GM21360 (cell line): ENCODE results near the gene TEDDM1.

ENCODE experiments used
- ATAC-seq: cut with Tn5 transposase; IDR thresholded peaks from one replicate; pipeline ENCODE4 v1.9.1; 2021; ENCODE audit warnings: mild to moderate bottlenecking, moderate library complexity; ENCODE audit not compliant: unreplicated experiment

The TEDDM1 gene

GRCh38 chr1:182407724-182408123 is 7.3 kb upstream of the TEDDM1 start:
- no peak for ATAC-seq

GRCh38 chr1:182406012-182406411 is 5.5 kb upstream of the TEDDM1 start:
- no peak for ATAC-seq

DNA sequence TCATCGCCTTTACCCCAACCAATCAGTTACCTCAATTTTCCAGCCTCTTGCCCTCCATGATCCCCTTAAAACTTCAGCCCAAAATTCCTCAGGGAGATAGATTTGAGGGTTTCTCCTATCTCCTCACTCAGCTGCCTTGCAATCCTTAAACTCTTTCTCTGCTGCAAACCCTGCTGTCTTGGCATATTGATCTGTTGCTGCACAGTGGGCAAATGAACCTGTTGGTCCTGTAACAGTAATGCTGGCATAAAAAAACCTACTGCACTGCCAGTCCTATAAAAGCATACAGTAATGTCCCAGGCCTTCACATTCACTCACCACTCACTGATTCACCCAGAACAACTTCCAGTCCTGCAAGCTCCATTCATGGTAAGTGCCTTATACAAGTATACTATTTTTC is 5.1 kb upstream of the TEDDM1 start:
- ATAC-seq, result no peak

DNA sequence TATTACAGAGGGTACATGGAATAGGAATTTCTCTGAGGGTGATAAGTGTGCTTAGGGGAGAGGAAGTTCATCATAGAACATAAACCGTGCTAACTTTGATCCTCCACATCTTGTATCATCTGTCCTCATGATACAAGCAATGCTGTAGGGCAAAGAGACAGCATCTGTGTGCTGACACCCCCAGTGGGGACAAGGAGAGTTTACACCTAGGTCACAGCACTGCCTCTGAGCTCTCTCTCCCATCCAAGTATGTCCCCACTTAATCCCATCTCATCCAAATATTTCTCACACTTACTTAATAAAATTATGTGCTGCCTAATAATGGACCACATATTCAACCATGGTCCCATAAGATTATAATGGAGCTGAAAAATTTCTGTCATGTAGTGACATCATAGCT is 4.3 kb upstream of the TEDDM1 start:
- no peak for ATAC-seq

DNA sequence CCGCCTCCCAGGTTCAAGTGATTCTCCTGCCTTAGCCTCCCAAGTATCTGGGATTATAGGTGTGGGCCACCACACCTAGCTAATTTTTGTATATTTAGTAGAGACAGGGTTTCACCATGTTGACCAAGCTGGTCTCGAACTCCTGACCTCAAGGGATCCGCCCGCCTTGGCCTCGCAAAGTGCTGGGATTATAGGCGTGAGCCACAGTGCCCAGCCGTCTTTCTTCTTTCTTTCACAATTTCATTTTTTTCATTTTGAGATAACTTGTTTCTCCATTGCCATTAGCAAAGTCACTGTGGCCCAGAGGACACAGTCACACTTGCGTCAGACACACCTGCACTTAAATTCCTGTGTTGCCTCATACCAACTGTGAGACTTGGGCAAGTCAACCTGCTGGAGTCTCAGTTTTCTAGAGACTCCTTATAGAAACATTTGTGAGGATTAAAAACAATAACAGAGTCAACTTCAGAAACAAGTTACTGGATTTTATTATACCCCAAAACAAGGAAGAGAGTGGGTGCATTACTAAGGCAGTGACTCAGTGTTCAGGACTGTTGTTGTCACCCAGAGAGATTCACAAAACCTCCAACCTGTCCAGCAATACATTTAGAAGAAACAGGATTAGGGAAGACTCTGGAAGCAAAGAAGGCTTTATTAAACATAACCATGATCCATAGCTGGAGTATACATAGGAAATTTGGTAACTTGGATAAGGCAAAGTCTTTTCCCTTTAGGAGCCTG is 2.6 kb downstream of the TEDDM1 start:
- no peak for ATAC-seq

DNA sequence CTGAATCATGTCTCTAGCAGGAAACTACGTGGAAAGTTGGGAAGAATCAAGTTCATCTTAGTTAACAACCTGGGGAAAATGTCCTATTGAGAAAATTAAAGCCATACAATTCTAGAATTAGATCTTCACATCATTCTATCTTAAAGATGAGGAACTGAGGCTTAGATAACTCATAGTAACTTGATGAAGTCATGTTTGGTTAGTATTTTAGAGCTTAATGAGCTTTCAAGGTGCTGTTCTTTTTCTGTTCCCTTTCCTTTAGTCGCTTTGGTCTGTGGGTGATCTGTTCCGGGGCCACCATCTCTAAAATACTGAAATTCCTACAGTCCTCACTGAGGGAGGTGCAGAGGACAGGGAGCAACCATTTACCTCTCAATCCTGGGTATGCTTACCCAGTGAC is 4.6 kb downstream of the TEDDM1 start:
- ATAC-seq, result no peak

GRCh38 chr1:182394055-182394775 is 6.3 kb downstream of the TEDDM1 start:
- no peak for ATAC-seq

DNA sequence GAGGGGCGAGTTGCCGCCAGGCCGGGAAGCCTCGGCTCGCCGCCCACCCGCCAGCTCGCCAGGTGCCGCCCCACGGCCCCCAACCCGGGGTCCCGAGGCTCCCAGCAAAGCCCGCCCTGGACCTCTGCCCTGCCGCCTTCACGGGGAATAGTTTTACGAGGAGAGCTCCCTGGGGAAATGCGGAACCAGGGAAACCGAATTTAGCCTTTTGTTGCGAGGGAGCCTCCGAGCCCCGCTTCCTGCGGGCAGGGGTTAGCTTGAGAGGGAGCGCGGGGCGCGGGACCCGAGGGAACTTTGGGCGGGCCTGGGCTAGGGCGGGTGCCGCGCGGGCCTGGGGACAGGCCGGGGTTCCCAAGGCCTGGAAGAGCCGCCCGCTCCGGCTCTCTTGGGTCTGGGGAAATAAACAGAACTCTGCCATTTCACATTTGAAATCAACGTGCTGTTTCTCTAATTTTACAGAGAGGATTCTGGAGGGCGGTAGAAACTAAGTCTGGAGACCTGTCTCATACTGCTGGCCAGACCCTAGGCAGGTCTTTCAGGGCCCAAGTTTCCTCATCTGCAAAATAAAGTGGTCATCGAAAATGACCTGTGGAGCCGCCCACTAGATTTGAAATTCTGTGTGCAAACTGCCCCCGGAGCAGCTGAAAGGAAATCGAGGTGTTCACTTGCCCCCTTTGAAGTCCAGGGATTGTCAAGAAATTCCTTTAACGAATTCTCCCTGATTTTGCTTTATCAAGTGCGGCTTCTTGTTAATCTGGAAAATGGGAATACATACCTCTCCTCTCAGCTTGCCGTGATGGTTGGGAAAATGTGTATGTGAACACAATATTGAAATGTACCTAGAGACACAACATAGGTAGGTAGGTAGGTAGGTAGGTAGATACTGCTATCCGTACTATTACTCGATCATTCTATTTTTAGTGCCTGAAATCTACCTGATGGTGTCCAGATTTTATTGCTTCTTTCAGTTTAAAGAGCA is 8.1 kb downstream of the TEDDM1 start:
- ATAC-seq, result peak; percentile 11

GRCh38 chr1:182391362-182392049 is 9.0 kb downstream of the TEDDM1 start, which contains the start of gene GLUL:
Gene GLUL (minus strand): TSS chr1:182391790. CDS start chr1:182388737, 3,053 bp downstream.
- peak; percentile 71 for ATAC-seq

GRCh38 chr1:182391028-182391361 is 9.5 kb downstream of the TEDDM1 start:
- no peak for ATAC-seq

- no peak for ATAC-seq
Measured at GRCh38 chr1:182389619-182390047, 10.8 kb downstream of the TEDDM1 start.

DNA sequence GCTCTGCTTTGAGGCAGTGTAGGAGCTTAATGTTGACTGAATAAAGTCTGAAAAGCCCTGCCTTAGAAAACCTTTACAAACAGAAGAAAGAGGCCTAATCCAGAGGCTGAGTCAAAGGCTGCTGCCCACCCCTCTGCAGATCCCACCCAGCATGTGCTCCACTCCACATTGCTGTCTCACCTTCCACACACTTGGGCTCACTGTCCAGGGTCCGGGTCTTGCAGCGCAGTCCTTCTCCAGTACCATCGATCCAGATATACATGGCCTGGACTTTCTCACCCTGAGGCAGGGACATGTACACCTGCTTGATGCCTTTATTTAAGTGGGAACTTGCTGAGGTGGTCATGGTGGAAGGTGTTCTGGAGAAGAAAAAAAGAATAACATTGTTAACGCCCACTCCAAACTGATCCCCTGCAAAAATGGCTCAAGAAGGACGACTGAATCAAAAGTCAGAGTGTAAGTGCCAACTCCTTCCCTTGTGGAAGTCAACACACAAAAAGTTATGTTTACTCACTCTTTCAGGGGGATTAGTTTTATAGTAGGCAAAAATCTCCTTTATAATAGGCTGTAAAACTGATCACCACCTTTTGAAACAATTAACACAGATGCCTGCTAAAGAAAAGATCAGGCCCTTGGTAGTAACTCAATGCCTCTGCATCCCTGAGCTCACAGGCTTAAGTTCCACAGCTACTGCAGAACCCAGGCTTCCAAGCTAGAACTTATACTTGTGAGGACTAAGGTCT is 11.9 kb downstream of the TEDDM1 start:
- no peak for ATAC-seq

- no peak for ATAC-seq
Measured at GRCh38 chr1:182387566-182387965, 12.9 kb downstream of the TEDDM1 start.

- ATAC-seq, result no peak
Measured at GRCh38 chr1:182386980-182387379, 13.5 kb downstream of the TEDDM1 start.

GRCh38 chr1:182385885-182386853 is 14.3 kb downstream of the TEDDM1 start:
- no peak for ATAC-seq

DNA sequence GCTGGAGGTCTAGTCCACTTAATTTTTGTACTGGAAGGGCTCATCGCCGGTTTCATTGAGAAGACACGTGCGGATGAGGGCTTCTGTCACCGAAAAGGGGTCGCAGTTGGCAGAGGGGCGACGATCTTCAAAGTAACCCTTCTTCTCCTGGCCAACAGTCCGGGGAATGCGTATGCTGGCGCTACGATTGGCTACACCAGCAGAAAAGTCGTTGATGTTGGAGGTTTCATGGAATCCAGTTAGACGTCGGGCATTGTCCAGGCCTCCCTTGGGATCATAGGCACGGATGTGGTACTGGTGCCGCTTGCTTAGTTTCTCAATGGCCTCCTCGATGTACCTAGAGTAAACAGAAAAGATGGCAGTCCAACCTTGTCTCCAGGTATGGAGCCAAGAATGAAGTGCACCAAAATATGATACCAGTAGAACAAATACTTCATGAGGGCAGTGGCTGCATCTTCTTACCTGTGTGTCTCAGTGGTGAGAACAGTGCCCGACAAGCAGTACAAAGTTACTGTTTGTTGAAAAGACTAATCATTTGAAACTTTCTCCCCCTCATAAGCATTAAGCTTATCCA is 16.0 kb downstream of the TEDDM1 start:
- no peak for ATAC-seq

GRCh38 chr1:182383934-182384333 is 16.5 kb downstream of the TEDDM1 start:
- no peak for ATAC-seq

GRCh38 chr1:182383037-182383661 is 17.3 kb downstream of the TEDDM1 start:
- no peak for ATAC-seq
